Measurements from ENCODE around the gene IL12A. TPM values are rescaled to one million over a fixed set of nuclear protein-coding genes. Genes with fewer than 3 reads are reported as not detected.
A peak's percentile ranks its signal among the peaks of the same experiment; 100 is the strongest.

IL12A gene
- polyA plus RNA-seq, 1 donor from 2014 or later = not detected

GRCh38 chr3:160038862-160039562 lies 50.4 kb downstream of the IL12A start:
- H3K9ac ChIP-seq (ENCODE audit: low read length) = peak overlapping the region; percentile 14

GRCh38 chr3:160040181-160040580 lies 51.5 kb downstream of the IL12A start:
- no peak overlapping the region for H3K4me3 ChIP-seq (ENCODE audit: low read length)
- H3K9me3 ChIP-seq (ENCODE audit: low read length) = no peaks in the 10 kb centered on the region
- H3K27ac ChIP-seq (ENCODE audit: low read length) = no peak overlapping the region
- TF ChIP-seq POLR2AphosphoS5 (IDR thresholded peaks at IDR 0.05) (no peak), CTCF (IDR thresholded peaks at IDR 0.05; ENCODE audit: poor library complexity, severe bottlenecking) (no peak), EP300 (conservative IDR thresholded peaks at IDR 0.05; ENCODE audit: poor library complexity, severe bottlenecking) (no peak), EZH2 (IDR thresholded peaks at IDR 0.05; ENCODE audit: borderline replicate concordance, insufficient read depth, low read length, poor library complexity, severe bottlenecking) (no peak), TAF1 (IDR thresholded peaks at IDR 0.05; ENCODE audit: low read depth) (no peak), RAD21 (conservative IDR thresholded peaks at IDR 0.05) (no peak), REST (IDR thresholded peaks at IDR 0.05; ENCODE audit: borderline replicate concordance) (no peak)
- H3F3A ChIP-seq (ENCODE audit: insufficient read depth, low read length, poor library complexity, severe bottlenecking) = no peaks in the 10 kb centered on the region
- no peak overlapping the region for H3K4me2 ChIP-seq (ENCODE audit: low read length)
- H3K9me2 ChIP-seq (ENCODE audit: insufficient read depth, low read length) = no peaks in the 10 kb centered on the region
- H4K20me1 ChIP-seq (ENCODE audit: insufficient read depth) = no peaks in the 10 kb centered on the region
- H2AFZ ChIP-seq (ENCODE audit: low read depth, low read length) = no peak overlapping the region
- H3K36me3 ChIP-seq (ENCODE audit: insufficient read depth, low read length) = no peaks in the 10 kb centered on the region
- H3K9ac ChIP-seq (ENCODE audit: low read length) = no peak overlapping the region
- peaks cover 18% of the 10 kb centered on the region for H3K27me3 ChIP-seq (ENCODE audit: insufficient read depth, low read depth, low read length)
- H3K79me2 ChIP-seq (replicated peaks; ENCODE audit: insufficient read depth, low read length) = no peaks in the 10 kb centered on the region

More at GRCh38 chr3:160038862-160039562, 50.4 kb downstream of the IL12A start:
- Histone ChIP-seq H3K4me2 (ENCODE audit: low read length) (no peak overlapping the region), H3K9me2 (ENCODE audit: insufficient read depth, low read length) (no peaks in the 10 kb centered on the region), H3K4me3 (ENCODE audit: low read length) (peak overlapping the region; percentile 65), H3K9me3 (ENCODE audit: low read length) (no peaks in the 10 kb centered on the region), H4K20me1 (ENCODE audit: insufficient read depth) (no peaks in the 10 kb centered on the region), H3K27me3 (ENCODE audit: insufficient read depth, low read depth, low read length) (peaks cover 18% of the 10 kb centered on the region), H2AFZ (ENCODE audit: low read depth, low read length) (no peak overlapping the region), H3F3A (ENCODE audit: insufficient read depth, low read length, poor library complexity, severe bottlenecking) (no peaks in the 10 kb centered on the region), H3K27ac (ENCODE audit: low read length) (no peak overlapping the region), H3K36me3 (ENCODE audit: insufficient read depth, low read length) (no peaks in the 10 kb centered on the region), H3K79me2 (replicated peaks; ENCODE audit: insufficient read depth, low read length) (no peaks in the 10 kb centered on the region)
- no peak for TF ChIP-seq SMC3 (conservative IDR thresholded peaks at IDR 0.05; ENCODE audit: poor library complexity)
- TF ChIP-seq TAF1 (IDR thresholded peaks at IDR 0.05; ENCODE audit: low read depth) = no peak
- TF ChIP-seq REST (IDR thresholded peaks at IDR 0.05; ENCODE audit: borderline replicate concordance) = no peak
- no peak for TF ChIP-seq MXI1 (conservative IDR thresholded peaks at IDR 0.05; ENCODE audit: poor library complexity, severe bottlenecking)
- TF ChIP-seq RAD21 (conservative IDR thresholded peaks at IDR 0.05) = no peak
- no peak for TF ChIP-seq POLR2AphosphoS5 (IDR thresholded peaks at IDR 0.05)
- TF ChIP-seq EP300 (conservative IDR thresholded peaks at IDR 0.05; ENCODE audit: poor library complexity, severe bottlenecking) = no peak
- TF ChIP-seq EZH2 (IDR thresholded peaks at IDR 0.05; ENCODE audit: borderline replicate concordance, insufficient read depth, low read length, poor library complexity, severe bottlenecking) = no peak

Measured in neural cell (in vitro differentiated cells).